NCI-H69 (cell line): ENCODE data around the gene SEC31A.

Experiments
- DNase-seq: peaks from one replicate; lab custom pipeline; 2025; lab: John Stamatoyannopoulos, UW

SEC31A gene

GRCh38 chr4:82792912-82793649 lies 97.9 kb downstream of the SEC31A start:
- no peak for DNase-seq

- DNase-seq: no peak
Observed at GRCh38 chr4:82791179-82791578, 99.8 kb downstream of the SEC31A start.

GRCh38 chr4:82790060-82790660 lies 100.8 kb downstream of the SEC31A start:
- no peak for DNase-seq

- DNase-seq: no peak
Observed at GRCh38 chr4:82789025-82789776, 101.8 kb downstream of the SEC31A start.

GRCh38 chr4:82787342-82787741 lies 103.6 kb downstream of the SEC31A start:
- no peak for DNase-seq

GRCh38 chr4:82786828-82787227 lies 104.1 kb downstream of the SEC31A start:
- DNase-seq: peak; percentile 8

GRCh38 chr4:82785611-82786400 lies 105.1 kb downstream of the SEC31A start:
- peak; percentile 84 for DNase-seq

GRCh38 chr4:82784681-82785610 lies 106.0 kb downstream of the SEC31A start:
- DNase-seq: peak; percentile 33

GRCh38 chr4:82782626-82783345 lies 108.2 kb downstream of the SEC31A start:
- no peak for DNase-seq

- DNase-seq: peak; percentile 97
Observed at GRCh38 chr4:82780752-82781231, 110.2 kb downstream of the SEC31A start.

GRCh38 chr4:82780170-82780751 lies 110.7 kb downstream of the SEC31A start:
- peak; percentile 36 for DNase-seq

- DNase-seq: no peak
Observed at GRCh38 chr4:82779032-82779431, 111.9 kb downstream of the SEC31A start.

- no peak for DNase-seq
Observed at GRCh38 chr4:82777857-82778525, 113.0 kb downstream of the SEC31A start.

- no peak for DNase-seq
Observed at GRCh38 chr4:82776925-82777542, 113.9 kb downstream of the SEC31A start.

- DNase-seq: no peak
Observed at GRCh38 chr4:82775243-82775642, 115.7 kb downstream of the SEC31A start.

- DNase-seq: peak; percentile 40
Observed at GRCh38 chr4:82774711-82775171, 116.2 kb downstream of the SEC31A start.

- DNase-seq: no peak
Observed at GRCh38 chr4:82773057-82773456, 117.9 kb downstream of the SEC31A start.

- no peak for DNase-seq
Observed at GRCh38 chr4:82770607-82771006, 120.3 kb downstream of the SEC31A start.
